ENCODE data around the gene NDST3.

Gene NDST3

DNA sequence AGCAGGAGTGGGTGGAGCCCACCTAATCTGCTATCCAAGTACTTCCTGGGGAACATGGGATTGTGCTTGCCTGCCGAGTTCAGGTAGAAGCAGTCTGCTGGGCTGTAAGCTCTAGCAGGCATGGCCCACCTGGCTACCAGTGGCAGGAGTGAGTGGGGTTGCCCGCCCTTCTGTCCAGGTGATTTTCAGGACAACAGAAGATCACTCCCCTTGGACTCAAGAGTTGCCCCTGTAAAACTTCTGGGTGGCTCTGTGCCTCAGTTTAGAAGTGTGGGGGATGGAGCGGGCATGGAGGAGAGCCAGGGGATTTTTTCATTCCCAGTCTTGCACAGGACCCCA lies 43.5 kb downstream of the NDST3 start:
- no peak for DNase-seq

DNA sequence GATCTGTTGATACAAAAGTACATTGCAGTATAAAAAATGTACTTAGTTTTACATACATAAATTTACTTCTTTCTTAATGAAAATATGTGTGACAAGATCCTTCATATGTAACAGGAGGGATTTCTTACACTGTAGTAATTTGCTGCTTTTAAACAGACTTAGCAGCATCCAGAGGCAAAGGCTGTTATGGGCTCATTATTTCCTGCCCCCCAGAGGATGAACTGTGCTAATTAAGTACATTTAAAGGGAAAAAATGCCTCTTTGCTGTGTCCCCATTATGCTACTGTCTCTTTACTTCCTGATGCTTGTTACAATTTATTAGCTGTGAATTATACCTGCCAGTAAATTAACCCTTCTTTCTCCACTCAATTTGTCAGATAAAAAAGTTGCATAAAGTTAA lies 47.1 kb downstream of the NDST3 start:
- no peak for DNase-seq

DNA sequence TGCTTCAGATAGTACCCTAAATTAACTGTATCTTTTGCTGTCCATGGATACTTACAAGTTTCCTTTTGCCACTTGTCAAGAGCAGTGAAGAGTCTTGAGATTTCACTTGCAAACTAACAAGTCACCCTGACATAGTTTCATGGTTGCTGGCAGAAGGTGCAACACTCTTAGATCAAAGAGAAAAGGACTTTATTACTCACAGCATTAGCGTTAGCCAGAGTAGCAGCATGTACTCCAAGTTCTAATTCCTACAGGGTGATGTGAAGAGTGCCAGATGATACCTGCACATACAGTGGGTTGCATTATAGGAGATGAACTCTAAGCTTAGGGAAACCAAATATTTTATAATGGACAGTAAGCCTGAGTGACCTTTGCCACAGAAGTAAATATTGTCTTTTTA lies 47.9 kb downstream of the NDST3 start:
- DNase-seq = no peak

DNA sequence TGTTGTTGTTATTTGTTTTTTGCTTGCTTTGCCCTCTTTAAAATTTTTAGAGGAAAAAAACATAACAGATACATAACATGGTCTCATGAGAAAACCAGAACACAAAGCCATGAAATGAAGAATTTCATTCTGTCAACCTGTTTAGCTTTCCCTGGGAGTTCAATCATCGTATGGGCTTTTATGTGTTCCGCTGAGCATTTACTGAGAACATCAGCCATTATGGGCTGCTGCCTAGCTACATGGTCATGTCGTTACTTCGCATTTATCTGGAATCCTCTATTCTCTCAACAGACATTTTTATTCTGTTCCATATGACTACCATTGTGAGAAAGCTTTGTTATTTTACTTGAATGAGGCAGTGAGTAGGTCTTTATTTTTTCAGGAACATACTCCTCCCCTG lies 51.4 kb downstream of the NDST3 start:
- no peak for DNase-seq

- DNase-seq = no peak
Measured at GRCh38 chr4:118086344-118086743, 52.1 kb downstream of the NDST3 start.

- no peak for DNase-seq
Measured at GRCh38 chr4:118087366-118087765, 53.1 kb downstream of the NDST3 start.

- DNase-seq = no peak
Measured at GRCh38 chr4:118099106-118099505, 64.8 kb downstream of the NDST3 start.

DNA sequence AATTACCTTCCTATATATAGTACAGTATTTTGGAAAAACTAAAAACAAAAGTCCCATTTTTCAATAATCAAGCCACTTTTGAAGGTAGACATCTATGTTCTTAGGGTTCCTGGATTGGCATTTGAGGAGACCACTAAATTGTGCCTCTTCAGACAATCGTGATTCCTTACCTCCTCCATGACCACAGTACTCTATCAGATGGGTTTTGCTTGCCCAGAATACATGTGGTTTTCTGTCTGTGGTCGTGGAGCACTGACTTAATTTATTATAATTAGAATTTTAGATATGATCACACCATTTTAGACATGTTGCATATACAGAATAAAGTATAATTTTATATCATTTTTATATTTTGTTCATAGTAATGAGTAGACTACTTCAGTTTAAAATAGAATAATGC lies 67.9 kb downstream of the NDST3 start:
- DNase-seq = no peak

DNA sequence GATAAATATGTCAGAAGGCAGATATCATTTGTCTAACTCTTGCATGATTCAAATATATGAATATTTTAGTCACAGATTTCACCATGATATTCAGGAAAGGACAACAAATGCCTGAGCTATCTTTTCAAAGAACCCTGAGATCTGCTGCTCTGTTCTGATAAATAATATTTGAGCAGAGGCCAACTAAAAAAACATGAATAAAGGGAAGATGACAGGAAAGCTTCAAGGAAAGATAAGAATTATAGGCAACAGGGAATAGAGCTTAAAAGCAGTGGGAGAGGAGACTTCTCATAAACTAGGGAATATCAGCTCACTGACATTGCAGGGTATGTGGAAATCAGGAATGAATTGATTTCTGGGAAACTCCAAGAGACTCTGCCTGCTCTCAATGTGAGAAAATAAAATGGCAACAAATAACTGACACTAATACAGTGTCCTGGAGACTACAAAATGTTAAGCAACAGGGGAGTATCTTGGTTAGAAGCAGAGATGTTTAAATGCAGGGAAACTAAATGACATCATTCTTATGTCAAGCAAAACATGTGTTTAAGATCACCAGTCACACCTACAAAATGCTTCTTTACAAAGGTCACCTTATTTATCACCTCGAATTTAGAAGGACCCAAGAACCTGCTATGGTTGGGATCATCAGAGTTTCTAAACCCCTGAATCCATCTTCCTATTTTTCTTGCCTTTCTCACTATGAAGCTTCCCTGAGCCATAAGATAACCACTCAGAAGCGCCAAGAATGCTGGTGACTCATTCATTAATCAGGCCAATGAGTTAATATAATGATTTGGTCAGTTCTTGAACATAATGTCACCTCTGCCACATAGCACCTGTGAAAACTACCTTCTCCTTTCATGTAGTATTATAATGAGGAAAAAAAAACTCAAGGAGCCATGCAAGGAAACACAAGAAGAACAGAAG lies 78.1 kb downstream of the NDST3 start:
- no peak for DNase-seq

DNA sequence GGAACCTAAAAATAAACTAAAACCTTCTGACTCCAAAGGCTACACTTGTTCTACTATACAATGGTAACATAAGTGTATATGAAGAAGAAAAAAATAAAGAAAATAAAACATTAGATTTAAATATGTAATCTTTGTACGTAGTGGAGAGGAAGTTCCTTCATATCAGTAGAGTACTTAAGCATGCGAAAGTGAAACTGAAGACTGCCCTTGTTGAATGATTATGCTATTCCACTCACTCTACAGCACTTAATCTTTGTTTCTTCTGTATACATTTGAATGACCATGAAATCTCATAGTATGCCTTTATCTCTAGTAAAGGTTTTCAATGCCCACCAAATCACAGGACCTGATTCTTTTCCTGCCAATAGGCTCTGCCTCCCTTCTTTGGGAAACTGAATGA lies 78.9 kb downstream of the NDST3 start:
- no peak for DNase-seq

DNA sequence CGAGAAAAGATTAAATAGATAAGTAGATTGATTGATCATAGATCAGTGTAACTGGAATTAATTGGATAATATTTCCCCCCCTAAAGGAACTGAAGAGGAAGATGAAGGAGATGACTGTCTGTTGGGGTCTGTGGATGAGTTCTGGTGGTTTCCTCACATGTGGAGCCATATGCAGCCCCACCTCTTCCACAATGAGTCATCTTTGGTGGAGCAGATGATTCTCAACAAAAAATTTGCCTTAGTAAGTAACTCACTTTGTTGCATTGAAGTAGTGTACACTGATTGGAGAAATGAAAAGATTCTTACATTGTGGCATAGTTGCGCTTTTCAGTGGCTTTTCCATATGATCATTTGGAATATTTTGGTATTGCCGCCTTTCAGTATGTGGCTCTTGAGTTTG lies 80.4 kb downstream of the NDST3 start:
- DNase-seq = no peak

DNA sequence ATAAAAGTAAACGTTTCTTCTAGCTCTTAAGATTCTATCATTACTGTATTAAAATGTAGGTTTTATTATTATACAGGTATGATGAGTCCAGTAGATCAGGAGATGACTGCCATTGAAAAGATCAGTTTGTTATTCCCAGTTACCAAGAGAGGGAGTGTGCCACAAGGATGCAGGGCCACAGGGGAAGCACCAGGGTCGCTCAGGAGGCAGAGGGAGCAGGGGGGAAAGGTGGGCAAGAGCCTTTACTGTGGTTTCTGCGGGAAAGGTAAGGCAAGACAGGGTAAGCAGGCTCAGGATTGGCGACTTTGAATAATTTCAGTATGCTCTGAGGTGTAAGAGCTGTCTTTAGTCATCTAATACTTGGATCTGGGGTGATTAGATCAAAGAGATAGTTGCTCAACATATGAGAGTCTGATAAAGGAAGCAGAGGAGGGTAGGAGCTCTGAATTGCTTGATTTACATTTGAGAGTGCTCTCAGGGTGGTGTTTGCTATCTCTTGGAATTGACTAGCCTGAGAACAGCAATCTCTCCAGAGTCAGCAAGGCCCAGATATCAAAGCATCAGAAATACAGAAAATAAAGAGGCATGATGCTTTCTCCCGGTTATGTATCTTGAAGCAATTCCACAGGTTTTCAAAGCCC lies 86.0 kb downstream of the NDST3 start:
- no peak for DNase-seq

- no peak for DNase-seq
Measured at GRCh38 chr4:118124997-118125396, 90.7 kb downstream of the NDST3 start.

DNA sequence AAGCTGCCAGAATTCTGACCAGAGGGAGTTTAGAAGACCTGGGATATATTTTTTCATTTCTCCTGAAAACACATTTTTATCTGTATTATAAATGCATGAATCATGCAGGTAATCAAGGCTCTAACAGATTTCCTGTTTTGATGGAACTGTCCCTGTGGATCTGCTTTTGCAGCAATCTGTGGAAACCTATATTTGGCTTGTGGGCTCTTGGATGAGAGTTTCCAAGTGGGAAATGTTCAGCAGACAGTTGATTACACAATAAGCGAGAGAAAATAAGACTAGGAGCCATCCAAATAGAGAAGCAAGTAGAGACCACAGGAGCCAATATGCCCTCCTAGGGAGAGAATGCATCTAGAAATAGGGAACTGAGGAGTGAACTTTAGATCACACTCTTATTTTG lies 105.0 kb downstream of the NDST3 start:
- no peak for DNase-seq

- DNase-seq = no peak
Measured at GRCh38 chr4:118141240-118141639, 107.0 kb downstream of the NDST3 start.

DNA sequence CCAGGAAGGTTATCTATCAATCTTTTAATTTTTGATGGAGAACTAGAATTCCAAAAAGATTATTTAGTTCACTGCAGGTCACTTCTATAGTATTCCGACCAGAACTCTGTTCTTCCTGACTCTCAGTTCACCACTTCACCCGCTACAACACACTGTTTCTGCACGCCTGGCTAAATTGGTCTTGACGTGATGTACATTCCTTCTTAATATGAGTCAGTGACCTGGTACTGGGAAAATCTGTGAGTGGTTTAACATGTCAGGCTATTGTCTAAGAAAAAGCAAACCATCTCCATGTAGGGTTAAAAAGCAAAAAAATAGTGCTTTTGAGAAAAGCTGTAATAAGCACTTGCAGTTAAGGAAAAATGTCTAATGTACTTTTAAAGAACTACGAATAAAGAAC lies 120.4 kb downstream of the NDST3 start:
- no peak for DNase-seq

DNA sequence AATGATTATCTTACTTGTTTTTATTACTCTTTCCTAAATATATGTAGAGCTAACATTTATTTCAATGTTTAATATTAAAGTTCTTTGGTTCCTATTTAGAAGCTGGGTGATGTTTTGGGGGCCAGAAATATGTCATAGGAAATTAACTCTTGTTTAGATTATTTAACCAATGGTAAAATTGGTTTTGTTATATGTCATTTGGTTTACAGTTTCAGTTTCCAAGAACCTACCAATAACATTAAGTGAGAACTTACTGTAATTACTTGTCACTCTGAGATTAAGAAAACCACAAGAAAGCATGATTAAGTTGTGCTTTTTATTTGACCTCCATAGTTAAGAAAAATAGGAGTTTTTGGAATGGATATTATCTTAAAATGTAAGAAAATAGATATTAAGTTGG lies 121.2 kb downstream of the NDST3 start:
- DNase-seq = no peak

- DNase-seq = no peak
Measured at GRCh38 chr4:118158763-118159375, 124.6 kb downstream of the NDST3 start.

GRCh38 chr4:118167306-118167705 lies 133.0 kb downstream of the NDST3 start:
- DNase-seq = no peak

GRCh38 chr4:118171381-118171780 lies 137.1 kb downstream of the NDST3 start:
- DNase-seq = no peak

- no peak for DNase-seq
Measured at GRCh38 chr4:118173126-118173525, 138.8 kb downstream of the NDST3 start.

DNA sequence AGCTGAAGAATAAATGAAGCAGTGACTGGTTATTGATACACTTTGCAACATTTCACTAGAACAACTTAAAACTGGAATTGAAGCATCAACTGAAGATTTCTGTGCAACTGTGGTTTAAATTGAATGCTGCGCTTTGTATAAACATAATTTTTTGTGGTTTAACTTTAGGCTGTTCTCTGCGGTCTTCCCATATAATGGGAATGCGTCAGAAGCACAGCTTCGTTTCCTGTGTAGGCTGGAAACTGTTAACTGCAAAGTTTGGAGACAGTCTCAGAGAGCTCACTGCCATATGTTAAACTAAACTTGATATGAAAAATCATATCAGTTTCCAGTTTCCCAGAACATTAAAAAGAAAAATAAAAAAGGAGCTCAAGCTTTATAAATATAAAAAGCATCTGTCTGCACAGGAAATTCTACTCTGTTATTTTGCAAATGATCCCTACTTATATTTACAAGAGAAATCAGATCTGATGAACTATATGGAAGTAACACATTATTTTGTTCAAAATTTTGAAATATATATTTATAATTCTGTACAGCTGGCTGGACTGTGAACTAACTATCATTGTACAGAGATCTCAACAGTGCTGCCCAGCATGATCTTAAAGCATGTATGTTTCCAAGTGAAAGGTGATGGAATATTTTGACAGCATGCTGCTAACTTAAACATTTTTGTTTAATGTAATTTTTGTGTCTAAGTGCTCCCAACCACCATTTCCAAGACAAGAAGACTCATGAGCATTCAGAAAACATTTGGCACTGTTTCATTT lies 139.9 kb downstream of the NDST3 start:
- DNase-seq = no peak

DNA sequence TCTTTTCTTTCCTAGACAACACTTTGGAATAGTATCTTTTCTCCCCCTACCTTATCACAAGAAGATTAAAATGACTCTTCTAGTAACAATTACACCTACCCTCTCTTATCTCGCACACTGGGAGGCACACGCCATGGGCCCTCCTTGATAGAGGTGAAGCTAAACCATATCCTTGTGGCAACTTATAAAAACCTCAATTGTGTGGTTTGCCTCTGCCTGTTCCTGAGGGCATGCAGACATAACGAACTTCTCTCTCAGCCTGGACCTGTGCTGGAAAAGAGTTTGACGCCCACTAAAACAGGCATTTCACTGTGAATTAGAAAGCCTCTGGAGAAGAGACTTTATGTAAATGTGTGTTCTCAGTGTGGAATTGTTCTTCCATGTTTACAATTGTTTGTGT lies 141.2 kb downstream of the NDST3 start:
- no peak for DNase-seq

Data from right kidney (tissue), 1 donor.